GDM1 (cell line): ENCODE measurements around the gene SPOUT1.
"Not testable (repeated sequence)": the region's sequence is repeated elsewhere in the genome, so short reads cannot be mapped to it uniquely, and the experiment has no call there.

Experiments
- DNase-seq: peaks from one replicate; lab custom pipeline; 2025; lab: John Stamatoyannopoulos, UW

Gene SPOUT1

GRCh38 chr9:128829477-128830251, at the start of gene SPOUT1:
SPOUT1 (minus strand) TSS chr9:128829794; CDS start chr9:128829780, 14 bp downstream.
- DNase-seq: peak; percentile 90

- no peak for DNase-seq
Observed at GRCh38 chr9:128877852-128878251, 48.3 kb upstream of the SPOUT1 start.

GRCh38 chr9:128870941-128871265, 41.3 kb upstream of the SPOUT1 start:
- not testable (repeated sequence) for DNase-seq

- no peak for DNase-seq
Observed at GRCh38 chr9:128870128-128870940, 40.7 kb upstream of the SPOUT1 start.

GRCh38 chr9:128863647-128864046, 34.1 kb upstream of the SPOUT1 start:
- peak; percentile 55 for DNase-seq

- DNase-seq: no peak
Observed at GRCh38 chr9:128862401-128862851, 32.8 kb upstream of the SPOUT1 start.

GRCh38 chr9:128861501-128861900, 31.9 kb upstream of the SPOUT1 start:
- DNase-seq: no peak

- no peak for DNase-seq
Observed at GRCh38 chr9:128860937-128861336, 31.3 kb upstream of the SPOUT1 start.

GRCh38 chr9:128858476-128858875, 28.9 kb upstream of the SPOUT1 start:
- not testable (repeated sequence) for DNase-seq

GRCh38 chr9:128854454-128854853, 24.9 kb upstream of the SPOUT1 start:
- not testable (repeated sequence) for DNase-seq

- DNase-seq: not testable (repeated sequence)
Observed at GRCh38 chr9:128852646-128853045, 23.1 kb upstream of the SPOUT1 start.

- peak; percentile 9 for DNase-seq
Observed at GRCh38 chr9:128851779-128852600, 22.4 kb upstream of the SPOUT1 start.

- not testable (repeated sequence) for DNase-seq
Observed at GRCh38 chr9:128851024-128851423, 21.4 kb upstream of the SPOUT1 start.

- no peak for DNase-seq
Observed at GRCh38 chr9:128847803-128848202, 18.2 kb upstream of the SPOUT1 start.

- no peak for DNase-seq
Observed at GRCh38 chr9:128846680-128847030, 17.1 kb upstream of the SPOUT1 start.

- DNase-seq: no peak
Observed at GRCh38 chr9:128845186-128845931, 15.8 kb upstream of the SPOUT1 start.

GRCh38 chr9:128843171-128843570, 13.6 kb upstream of the SPOUT1 start:
- not testable (repeated sequence) for DNase-seq

- DNase-seq: no peak
Observed at GRCh38 chr9:128841694-128842492, 12.3 kb upstream of the SPOUT1 start.

- DNase-seq: no peak
Observed at GRCh38 chr9:128840524-128840923, 10.9 kb upstream of the SPOUT1 start.

- DNase-seq: no peak
Observed at GRCh38 chr9:128838338-128838737, 8.7 kb upstream of the SPOUT1 start.
